Measurements from ENCODE around the gene CDH23. TPM values are rescaled to one million over a fixed set of nuclear protein-coding genes. Genes with fewer than 3 reads are reported as not detected.

CDH23 gene
- total RNA-seq, 6 donors from 2014 or later, result 4.7 to 29.3 (median 10.4) TPM

- no peaks in the 10 kb centered on the region for H3K27me3 ChIP-seq
- ATAC-seq (ENCODE audit: low FRiP score in 2 of 2), result no peak
- H3K27ac ChIP-seq, result peak overlapping the region; percentile 69 to 83 (median 75)
- H3K4me3 ChIP-seq, result no peak overlapping the region
- WGBS, 2 donors, result 54 to 61% methylated on average over 5 of the region's 5 CpGs
- no peaks in the 10 kb centered on the region for H3K9me3 ChIP-seq
- no peaks in the 10 kb centered on the region for H3K36me3 ChIP-seq
- H3K4me1 ChIP-seq, result peaks cover 33 to 45% (median 40%) of the 10 kb centered on the region in 4 donors
- TF ChIP-seq EP300 (IDR thresholded peaks at IDR 0.05) (no peak), POLR2A (IDR thresholded peaks at IDR 0.05) (no peak)
- DNase-seq, result no peak
These were observed 296.7 kb downstream of the CDH23 start for GRCh38 chr10:71693377-71693776.

GRCh38 chr10:71694039-71694501 lies 297.4 kb downstream of the CDH23 start:
- peak overlapping the region in 1 of 4 donors; percentile 7 for H3K4me3 ChIP-seq
- H3K4me1 ChIP-seq, result peaks cover 33 to 45% (median 40%) of the 10 kb centered on the region in 4 donors
- WGBS, 2 donors, result 60 to 62% methylated on average over 18 of the region's 18 CpGs
- DNase-seq (no peak), ATAC-seq (ENCODE audit: low FRiP score in 2 of 2) (no peak)
- H3K27ac ChIP-seq, result peak overlapping the region; percentile 69 to 83 (median 75)
- no peaks in the 10 kb centered on the region for H3K9me3 ChIP-seq
- no peak for TF ChIP-seq CTCF (IDR thresholded peaks at IDR 0.05)
- no peaks in the 10 kb centered on the region for H3K27me3 ChIP-seq
- no peaks in the 10 kb centered on the region for H3K36me3 ChIP-seq

DNA sequence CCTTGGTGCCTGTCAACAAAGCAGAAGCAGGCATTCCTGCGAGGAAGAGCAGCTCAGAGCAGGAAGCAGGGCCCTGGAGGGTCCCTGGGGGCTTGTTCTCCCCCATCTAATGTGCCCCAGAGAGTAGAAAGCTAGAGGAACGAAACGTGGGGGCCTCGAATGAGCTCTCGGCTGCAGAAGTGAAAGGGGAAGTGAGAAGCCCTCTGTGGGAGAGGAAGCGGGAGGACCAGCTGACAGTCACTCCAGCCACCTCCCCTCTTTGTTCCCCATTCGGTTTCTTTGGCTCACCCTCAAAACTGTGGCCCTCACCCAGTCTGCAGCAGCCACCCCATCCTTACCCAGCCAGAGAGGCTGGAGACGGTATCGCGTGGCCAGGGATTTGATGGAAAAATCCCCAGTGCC lies 297.8 kb downstream of the CDH23 start:
- peak overlapping the region; percentile 69 to 83 (median 75) for H3K27ac ChIP-seq
- TF ChIP-seq POLR2A (IDR thresholded peaks at IDR 0.05) (peak in 1 of 4 donors; percentile 21), EP300 (IDR thresholded peaks at IDR 0.05) (no peak), CTCF (IDR thresholded peaks at IDR 0.05) (no peak), POLR2AphosphoS5 (IDR thresholded peaks at IDR 0.05) (peak in 1 of 2 donors; percentile 28)
- no peaks in the 10 kb centered on the region for H3K36me3 ChIP-seq
- WGBS, 2 donors, result 32 to 35% methylated on average over 10 of the region's 10 CpGs
- peak in 1 of 2 donors; percentile 78 for DNase-seq
- peak; percentile 73 to 83 for ATAC-seq (ENCODE audit: low FRiP score in 2 of 2)
- peaks cover 33 to 45% (median 40%) of the 10 kb centered on the region in 4 donors for H3K4me1 ChIP-seq
- no peaks in the 10 kb centered on the region for H3K27me3 ChIP-seq
- peak overlapping the region in 1 of 4 donors; percentile 7 for H3K4me3 ChIP-seq
- H3K9me3 ChIP-seq, result no peaks in the 10 kb centered on the region

GRCh38 chr10:71695502-71696476 lies 299.1 kb downstream of the CDH23 start:
- ATAC-seq (ENCODE audit: low FRiP score in 2 of 2), result peak; percentile 6 to 42
- H3K36me3 ChIP-seq, result no peaks in the 10 kb centered on the region
- 73 to 79% methylated on average over 2 to 14 of the region's 14 CpGs for WGBS, 2 donors
- peak in 1 of 2 donors; percentile 40 for DNase-seq
- no peaks in the 10 kb centered on the region for H3K27me3 ChIP-seq
- H3K4me1 ChIP-seq, result peaks cover 33 to 49% (median 40%) of the 10 kb centered on the region in 4 donors
- H3K9me3 ChIP-seq, result no peaks in the 10 kb centered on the region
- H3K27ac ChIP-seq, result peak overlapping the region; percentile 69 to 83 (median 75)
- TF ChIP-seq POLR2AphosphoS5 (IDR thresholded peaks at IDR 0.05) (no peak), CTCF (IDR thresholded peaks at IDR 0.05) (no peak), EP300 (IDR thresholded peaks at IDR 0.05) (no peak), POLR2A (IDR thresholded peaks at IDR 0.05) (no peak)
- H3K4me3 ChIP-seq, result no peak overlapping the region

GRCh38 chr10:71696628-71697326 lies 300.1 kb downstream of the CDH23 start:
- peak in 1 of 2 donors; percentile 61 for DNase-seq
- no peaks in the 10 kb centered on the region for H3K9me3 ChIP-seq
- H3K4me1 ChIP-seq, result peaks cover 33 to 51% (median 43%) of the 10 kb centered on the region in 4 donors
- no peaks in the 10 kb centered on the region for H3K27me3 ChIP-seq
- WGBS, 2 donors, result 0 to 54% methylated on average over 2 to 10 of the region's 10 CpGs
- TF ChIP-seq CTCF (IDR thresholded peaks at IDR 0.05) (peak; percentile 70 to 82 (median 78)), POLR2AphosphoS5 (IDR thresholded peaks at IDR 0.05) (no peak), POLR2A (IDR thresholded peaks at IDR 0.05) (no peak), EP300 (IDR thresholded peaks at IDR 0.05) (no peak)
- H3K4me3 ChIP-seq, result no peak overlapping the region
- H3K27ac ChIP-seq, result no peak overlapping the region
- H3K36me3 ChIP-seq, result no peaks in the 10 kb centered on the region
- ATAC-seq (ENCODE audit: low FRiP score in 2 of 2), result peak; percentile 67 to 71

Measured in upper lobe of left lung (tissue), 6 donors.